Measurements from ENCODE around the gene TMEM164.

TMEM164 gene

GRCh38 chrX:110226931-110227330, 224.0 kb downstream of the TMEM164 start:
- TF ChIP-seq SIN3A (IDR thresholded peaks at IDR 0.05; ENCODE audit: borderline replicate concordance, insufficient read depth, low read length) (no peak), TAF1 (IDR thresholded peaks at IDR 0.05; ENCODE audit: borderline replicate concordance, insufficient read depth, low read length) (no peak), REST (IDR thresholded peaks at IDR 0.05; ENCODE audit: insufficient read depth in 1 of 2, low read depth in 2 of 2, low read length in 2 of 2) (no peak), FOXP2 (optimal IDR thresholded peaks at IDR 0.05; ENCODE audit: borderline replicate concordance, extremely low read depth, extremely low read length, insufficient read depth) (no peak), POLR2AphosphoS5 (IDR thresholded peaks at IDR 0.05; ENCODE audit: low read depth, low read length) (no peak)

Data from PFSK-1 (cell line).